Measurements from ENCODE around the gene RBL2. TPM values are rescaled to one million over a fixed set of nuclear protein-coding genes. Genes with fewer than 3 reads are reported as not detected.

The RBL2 gene
- total RNA-seq, 2 experiments from 2014 or later = 48.3 to 49.2 TPM

DNA sequence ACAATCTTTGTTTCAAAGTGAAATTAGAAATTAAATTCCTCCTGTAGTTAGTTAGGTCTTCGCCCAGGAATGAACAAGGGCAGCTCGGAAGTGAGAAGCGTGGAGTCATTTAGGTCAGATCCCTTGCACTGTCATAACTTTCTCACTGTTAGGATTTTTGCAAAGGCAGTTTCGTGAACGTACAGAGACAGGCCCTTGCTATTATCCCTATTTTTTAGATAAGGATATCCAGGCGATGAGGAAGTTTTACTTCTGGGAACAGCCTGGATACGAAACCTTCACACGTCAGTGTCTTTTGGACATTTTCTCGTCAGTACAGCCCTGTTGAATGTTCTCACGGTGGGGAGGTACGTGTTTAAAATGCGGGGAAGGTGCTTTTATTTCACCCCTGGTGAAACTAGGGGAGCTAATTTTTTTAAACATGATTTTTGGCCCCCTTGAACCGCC lies 318 bp upstream of the RBL2 start:
- peaks cover 10% of the 10 kb centered on the region for H3K36me3 Mint-ChIP-seq
- no peaks in the 10 kb centered on the region for H3K27me3 Mint-ChIP-seq
- peaks cover 38% of the 10 kb centered on the region for H3K4me1 Mint-ChIP-seq
- peaks cover 5% of the 10 kb centered on the region for H3K9me3 Mint-ChIP-seq
- H3K4me3 Mint-ChIP-seq = peak overlapping the region; percentile 98
- peak overlapping the region; percentile 89 for H3K27ac Mint-ChIP-seq
- no peak for DNase-seq

DNA sequence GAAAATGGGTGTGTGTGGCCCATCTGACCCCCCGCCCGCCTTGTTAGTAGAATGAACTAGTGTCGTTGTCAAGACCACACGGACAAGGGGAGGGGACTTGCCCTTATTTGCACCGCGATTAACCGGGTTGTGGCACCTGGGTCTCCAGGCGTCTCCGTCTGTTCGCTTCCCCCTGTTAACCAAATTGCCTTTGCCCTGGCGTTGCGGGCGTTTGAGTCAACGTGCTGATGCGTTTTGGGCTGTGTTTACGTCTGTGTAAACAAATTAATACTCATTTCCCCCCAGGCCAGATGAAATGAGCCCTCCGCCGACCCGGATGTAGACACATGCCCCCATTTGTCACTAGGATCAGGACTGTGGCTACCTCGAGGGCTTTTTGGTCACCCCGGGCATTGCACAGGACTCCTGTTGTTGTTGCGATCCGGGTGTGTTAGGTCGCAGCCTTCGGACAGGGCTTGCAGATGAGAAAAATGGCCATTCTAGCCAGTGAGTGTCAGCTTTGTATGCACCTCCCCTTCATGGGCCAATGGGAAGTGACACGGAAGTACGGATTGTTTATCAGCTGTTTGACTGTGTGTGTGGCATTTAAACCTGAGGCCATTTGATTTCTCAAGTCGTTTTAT lies 906 bp downstream of the RBL2 start:
- peak; percentile 53 for DNase-seq
- H3K4me1 Mint-ChIP-seq = peaks cover 45% of the 10 kb centered on the region
- H3K4me3 Mint-ChIP-seq = peak overlapping the region; percentile 98
- H3K36me3 Mint-ChIP-seq = peaks cover 5% of the 10 kb centered on the region
- H3K27me3 Mint-ChIP-seq = no peaks in the 10 kb centered on the region
- peak overlapping the region; percentile 96 for H3K27ac Mint-ChIP-seq
- no peaks in the 10 kb centered on the region for H3K9me3 Mint-ChIP-seq

DNA sequence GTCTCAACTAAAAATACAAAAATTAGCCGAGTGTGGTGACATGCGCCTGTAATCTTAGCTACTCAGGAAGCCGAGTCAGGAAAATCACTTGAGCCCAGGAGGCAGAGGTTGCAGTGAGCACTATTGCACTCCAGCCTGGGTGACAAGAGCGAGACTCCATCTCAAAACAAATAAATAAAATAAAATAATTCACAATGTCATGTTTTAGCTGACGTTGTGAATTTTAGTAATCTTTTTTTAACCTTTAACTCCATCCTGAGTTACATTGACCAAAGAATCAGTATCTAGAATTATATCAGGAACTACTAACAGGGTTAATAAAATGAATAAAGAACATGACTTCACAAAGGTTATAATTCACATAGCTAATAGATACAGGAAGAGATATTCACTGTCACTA lies 5.9 kb downstream of the RBL2 start:
- no peak for DNase-seq
- H3K27ac Mint-ChIP-seq = peak overlapping the region; percentile 29

DNA sequence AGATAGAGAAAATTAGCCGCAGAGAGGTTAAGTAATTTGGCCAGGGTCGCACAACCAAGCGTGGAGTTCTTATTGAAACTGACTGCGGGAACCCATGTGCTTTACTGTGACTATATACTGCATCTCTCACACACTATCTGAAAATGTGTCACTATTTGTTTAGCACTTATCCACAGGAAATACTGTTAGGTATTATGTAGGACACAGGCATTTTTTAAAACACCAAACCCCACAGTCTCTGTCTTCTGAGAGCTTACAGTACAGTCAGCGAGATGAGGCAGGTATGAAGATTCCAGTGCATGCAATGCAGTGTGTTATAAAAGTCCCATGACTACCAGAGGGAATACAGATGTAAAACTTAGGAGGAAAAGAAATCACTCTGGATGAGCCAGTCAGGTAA lies 11.3 kb downstream of the RBL2 start:
- H3K4me3 Mint-ChIP-seq = peak overlapping the region; percentile 0
- H3K36me3 Mint-ChIP-seq = peaks cover 50% of the 10 kb centered on the region
- H3K9me3 Mint-ChIP-seq = no peaks in the 10 kb centered on the region
- peaks cover 38% of the 10 kb centered on the region for H3K4me1 Mint-ChIP-seq
- DNase-seq = no peak
- H3K27ac Mint-ChIP-seq = peak overlapping the region; percentile 80
- H3K27me3 Mint-ChIP-seq = no peaks in the 10 kb centered on the region

More for the DNA sequence above, 5.9 kb downstream of the RBL2 start:
- Mint-ChIP-seq H3K4me3 (no peak overlapping the region), H3K9me3 (no peaks in the 10 kb centered on the region), H3K36me3 (peaks cover 42% of the 10 kb centered on the region), H3K27me3 (no peaks in the 10 kb centered on the region), H3K4me1 (peaks cover 43% of the 10 kb centered on the region)

DNA sequence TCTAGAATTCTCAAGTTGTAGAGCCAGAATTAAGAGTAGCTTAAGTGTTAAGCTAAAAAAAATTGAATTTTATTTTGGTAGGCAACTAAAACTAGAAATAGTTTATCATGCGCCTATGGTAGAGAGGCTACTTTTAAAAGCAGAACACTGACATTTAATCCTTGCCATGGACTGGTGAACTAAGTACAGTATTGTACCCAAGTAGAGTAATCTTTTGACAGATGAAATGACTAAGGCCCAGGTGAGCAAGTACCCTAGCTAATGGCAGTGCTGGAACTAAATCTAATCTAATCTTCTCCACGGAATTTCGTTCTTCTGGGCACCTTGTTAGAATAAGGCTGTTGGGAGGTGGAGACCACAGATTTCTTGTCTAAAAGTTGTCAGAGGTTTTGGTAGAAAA lies 11.8 kb downstream of the RBL2 start:
- Mint-ChIP-seq H3K27me3 (no peaks in the 10 kb centered on the region), H3K36me3 (peaks cover 46% of the 10 kb centered on the region), H3K9me3 (no peaks in the 10 kb centered on the region), H3K4me1 (peaks cover 37% of the 10 kb centered on the region), H3K27ac (peak overlapping the region; percentile 80), H3K4me3 (no peak overlapping the region)
- no peak for DNase-seq

DNA sequence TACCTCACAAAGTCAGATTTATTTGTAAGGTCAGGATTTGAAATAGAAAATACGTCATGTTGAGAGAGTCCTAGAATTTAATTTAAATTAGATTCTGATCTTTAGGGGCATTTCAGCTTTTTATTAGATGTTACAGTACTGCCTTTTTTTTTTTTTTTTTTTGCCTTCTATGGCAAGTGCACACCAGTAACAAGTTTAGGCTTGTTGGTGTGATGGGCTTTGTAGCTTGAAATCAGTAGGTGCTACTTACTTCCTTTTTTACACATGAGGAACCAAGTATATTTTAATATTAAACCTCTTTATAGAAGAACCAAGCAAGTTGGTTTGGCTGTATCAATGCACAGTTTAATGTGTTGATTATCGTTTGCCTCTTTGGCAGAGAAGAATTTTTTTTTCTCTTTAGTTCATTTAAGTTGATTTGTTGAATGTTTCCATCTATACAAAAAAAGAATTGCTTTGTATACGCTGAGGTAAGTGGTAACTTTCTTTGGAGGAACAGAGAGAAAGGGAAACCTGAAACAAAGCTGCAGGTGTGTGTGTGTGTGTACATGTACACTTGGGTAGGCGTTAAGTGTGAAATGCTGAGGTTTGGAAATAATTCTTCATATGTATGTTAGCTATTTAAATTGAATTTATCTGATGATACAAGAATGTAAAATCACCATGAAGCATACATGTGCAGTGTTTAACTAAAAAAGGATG lies 15.7 kb downstream of the RBL2 start:
- Mint-ChIP-seq H3K9me3 (no peaks in the 10 kb centered on the region), H3K27me3 (no peaks in the 10 kb centered on the region), H3K4me3 (peak overlapping the region; percentile 40), H3K36me3 (peaks cover 28% of the 10 kb centered on the region), H3K27ac (peak overlapping the region; percentile 78), H3K4me1 (peaks cover 54% of the 10 kb centered on the region)
- DNase-seq = no peak

DNA sequence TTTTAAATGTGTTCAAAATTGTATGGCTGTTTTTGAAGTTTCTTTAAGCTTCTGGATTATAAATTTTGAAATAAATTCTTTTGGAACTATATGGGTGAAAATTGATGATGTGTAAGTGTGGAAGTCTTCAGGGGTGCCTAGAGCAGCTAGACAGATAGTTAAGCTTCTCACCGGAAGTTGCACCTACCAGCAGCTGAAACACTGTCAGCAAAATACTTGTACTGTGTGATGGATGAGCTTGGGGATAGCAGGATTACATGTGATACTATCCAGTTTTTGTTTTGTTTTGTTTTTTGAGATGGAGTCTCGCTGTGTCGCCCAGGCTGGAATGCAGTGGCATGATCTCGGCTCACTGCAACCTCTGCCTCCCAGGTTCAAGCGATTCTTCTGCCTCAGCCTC lies 19.7 kb downstream of the RBL2 start:
- Mint-ChIP-seq H3K9me3 (no peaks in the 10 kb centered on the region), H3K36me3 (peaks cover 41% of the 10 kb centered on the region), H3K4me3 (peak overlapping the region; percentile 47), H3K4me1 (peaks cover 72% of the 10 kb centered on the region), H3K27ac (peak overlapping the region; percentile 79), H3K27me3 (no peaks in the 10 kb centered on the region)
- DNase-seq = no peak

DNA sequence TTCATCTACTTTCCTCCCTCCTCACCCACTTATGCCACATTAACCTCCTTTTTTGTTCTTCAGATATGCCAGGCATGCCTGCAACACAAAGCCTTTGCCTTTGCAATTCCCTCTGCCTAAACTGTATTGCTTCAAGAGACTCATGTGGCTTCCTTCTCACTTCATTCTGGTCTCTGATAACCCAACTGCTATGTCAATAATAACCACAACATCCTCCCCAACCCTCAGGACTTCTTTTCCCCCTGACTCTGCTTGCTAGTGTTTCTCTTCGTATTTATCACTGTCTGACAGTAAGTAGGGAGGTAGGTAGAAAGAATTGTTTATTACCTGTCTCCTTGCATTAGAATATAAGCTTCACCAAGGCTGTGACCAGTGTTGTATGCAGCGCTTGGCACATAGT lies 22.4 kb downstream of the RBL2 start:
- H3K27ac Mint-ChIP-seq = peak overlapping the region; percentile 85
- no peaks in the 10 kb centered on the region for H3K27me3 Mint-ChIP-seq
- DNase-seq = no peak
- H3K9me3 Mint-ChIP-seq = no peaks in the 10 kb centered on the region
- peak overlapping the region; percentile 73 for H3K4me3 Mint-ChIP-seq
- H3K4me1 Mint-ChIP-seq = peaks cover 79% of the 10 kb centered on the region
- H3K36me3 Mint-ChIP-seq = peaks cover 60% of the 10 kb centered on the region

DNA sequence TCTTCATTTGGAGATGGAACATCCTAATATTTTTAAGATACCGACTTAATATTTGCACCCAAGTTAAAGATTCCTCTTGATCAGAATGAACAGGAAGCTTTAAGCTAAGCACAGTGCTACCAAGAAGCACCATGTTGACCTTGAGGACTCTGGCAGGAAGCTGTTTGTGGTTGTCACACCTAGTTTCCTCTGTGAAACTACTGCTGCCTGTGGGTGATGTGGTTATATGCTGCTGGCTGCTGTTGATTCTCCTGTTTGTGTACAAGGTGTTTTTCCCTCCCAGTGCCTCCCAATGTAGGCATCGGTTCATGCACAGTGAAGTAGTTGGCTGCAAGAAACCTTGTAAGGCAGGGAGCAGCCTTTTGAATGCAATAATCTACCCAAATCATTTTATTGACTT lies 23.4 kb downstream of the RBL2 start:
- Mint-ChIP-seq H3K9me3 (no peaks in the 10 kb centered on the region), H3K27me3 (no peaks in the 10 kb centered on the region), H3K4me3 (peak overlapping the region; percentile 73), H3K27ac (peak overlapping the region; percentile 85), H3K36me3 (peaks cover 65% of the 10 kb centered on the region), H3K4me1 (peaks cover 78% of the 10 kb centered on the region)
- peak; percentile 69 for DNase-seq

DNA sequence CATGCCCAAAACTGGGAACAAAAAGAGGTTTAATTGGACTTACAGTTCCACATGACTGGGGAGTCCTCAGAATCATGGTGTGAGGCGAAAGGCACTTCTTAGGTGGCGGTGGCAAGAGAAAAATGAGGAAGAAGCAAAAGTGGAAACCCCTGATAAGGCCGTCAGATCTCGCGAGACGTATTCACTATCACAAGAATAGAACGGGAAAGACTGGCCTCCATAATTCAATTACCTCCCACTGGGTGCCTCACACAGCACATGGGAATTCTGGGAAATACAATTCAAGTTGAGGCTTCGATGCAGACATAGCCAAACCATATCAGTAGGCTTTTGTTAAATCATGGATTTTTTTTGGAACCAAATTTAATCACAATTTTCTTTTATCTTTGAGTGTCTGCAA lies 24.4 kb downstream of the RBL2 start:
- peak overlapping the region; percentile 79 for H3K27ac Mint-ChIP-seq
- peak overlapping the region; percentile 62 for H3K4me3 Mint-ChIP-seq
- DNase-seq = no peak
- peaks cover 80% of the 10 kb centered on the region for H3K4me1 Mint-ChIP-seq
- peaks cover 67% of the 10 kb centered on the region for H3K36me3 Mint-ChIP-seq
- no peaks in the 10 kb centered on the region for H3K9me3 Mint-ChIP-seq
- no peaks in the 10 kb centered on the region for H3K27me3 Mint-ChIP-seq

DNA sequence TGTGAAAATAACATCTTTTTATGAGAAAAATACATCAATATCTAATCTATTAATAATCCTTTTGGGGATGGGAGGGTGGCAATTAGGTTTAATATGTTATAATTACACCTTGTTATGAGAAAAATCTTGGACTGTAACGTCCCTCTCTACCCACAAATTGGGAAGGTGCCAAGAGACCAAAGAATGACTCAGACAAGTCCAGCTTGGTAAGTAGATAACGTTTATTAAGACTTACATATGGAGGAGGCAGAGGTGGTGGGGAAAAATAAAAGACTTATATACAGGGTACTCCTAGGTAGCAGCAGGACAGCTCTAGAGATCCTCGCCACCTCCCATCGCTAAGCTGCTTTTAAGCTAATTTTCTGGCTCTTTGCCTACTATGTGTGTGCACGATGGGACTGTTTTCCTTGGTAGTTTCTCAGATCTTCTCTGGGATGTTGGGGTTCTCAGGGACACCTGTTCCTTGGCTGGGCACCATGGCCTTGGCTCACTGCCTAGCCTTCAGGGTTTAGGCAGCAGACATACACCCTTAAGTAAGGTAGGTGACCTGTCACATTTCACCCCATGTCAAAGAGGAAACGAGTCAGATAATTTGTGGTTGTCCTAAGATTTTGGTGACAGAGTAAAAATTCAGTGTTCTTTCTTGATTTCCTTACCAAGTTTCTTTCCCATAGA lies 31.5 kb downstream of the RBL2 start:
- Mint-ChIP-seq H3K9me3 (no peaks in the 10 kb centered on the region), H3K27me3 (no peaks in the 10 kb centered on the region), H3K4me1 (peaks cover 32% of the 10 kb centered on the region), H3K27ac (peak overlapping the region; percentile 76), H3K4me3 (no peak overlapping the region), H3K36me3 (peaks cover 36% of the 10 kb centered on the region)
- DNase-seq = no peak

DNA sequence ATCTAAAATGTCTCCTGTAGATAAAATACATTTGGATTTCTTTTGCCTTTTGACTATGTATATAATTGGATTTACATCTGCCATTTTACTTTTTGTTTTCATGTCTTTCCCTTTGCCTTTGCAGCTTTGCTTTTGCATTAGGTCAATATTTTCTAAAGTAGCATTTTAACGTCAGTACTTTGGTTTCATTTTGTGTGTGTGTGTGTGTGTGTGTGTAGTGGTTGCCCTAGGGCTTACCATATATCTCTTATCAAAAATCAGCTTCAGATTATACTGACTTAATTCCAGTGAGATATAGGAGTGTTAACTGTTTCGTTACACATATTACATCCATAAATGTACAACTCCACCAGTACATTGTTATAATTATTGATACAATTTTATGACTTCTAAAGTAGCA lies 42.6 kb downstream of the RBL2 start:
- peaks cover 12% of the 10 kb centered on the region for H3K9me3 Mint-ChIP-seq
- H3K36me3 Mint-ChIP-seq = peaks cover 86% of the 10 kb centered on the region
- no peaks in the 10 kb centered on the region for H3K27me3 Mint-ChIP-seq
- H3K4me3 Mint-ChIP-seq = no peak overlapping the region
- peak overlapping the region; percentile 78 for H3K27ac Mint-ChIP-seq
- DNase-seq = no peak
- H3K4me1 Mint-ChIP-seq = peaks cover 49% of the 10 kb centered on the region

DNA sequence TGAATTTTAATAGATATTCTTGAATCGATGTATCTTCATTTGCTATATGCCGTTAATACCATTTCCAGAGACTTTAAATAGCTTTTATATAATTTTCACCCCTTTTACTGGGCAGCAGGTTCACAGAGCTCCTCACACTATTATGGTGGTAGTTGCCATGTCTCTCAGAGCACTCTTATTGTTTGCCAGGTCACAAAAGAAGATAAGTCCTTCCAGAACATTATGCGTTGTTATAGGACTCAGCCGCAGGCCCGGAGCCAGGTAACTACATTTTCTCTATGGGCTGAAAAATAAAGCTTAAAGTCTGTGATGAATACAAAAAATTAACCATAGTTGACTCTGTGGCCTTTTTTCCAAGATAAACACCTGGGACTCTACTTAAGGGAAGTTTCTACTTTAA lies 44.7 kb downstream of the RBL2 start:
- H3K9me3 Mint-ChIP-seq = peaks cover 17% of the 10 kb centered on the region
- H3K4me1 Mint-ChIP-seq = peaks cover 48% of the 10 kb centered on the region
- H3K4me3 Mint-ChIP-seq = no peak overlapping the region
- H3K27ac Mint-ChIP-seq = no peak overlapping the region
- no peaks in the 10 kb centered on the region for H3K27me3 Mint-ChIP-seq
- peaks cover 86% of the 10 kb centered on the region for H3K36me3 Mint-ChIP-seq
- no peak for DNase-seq

DNA sequence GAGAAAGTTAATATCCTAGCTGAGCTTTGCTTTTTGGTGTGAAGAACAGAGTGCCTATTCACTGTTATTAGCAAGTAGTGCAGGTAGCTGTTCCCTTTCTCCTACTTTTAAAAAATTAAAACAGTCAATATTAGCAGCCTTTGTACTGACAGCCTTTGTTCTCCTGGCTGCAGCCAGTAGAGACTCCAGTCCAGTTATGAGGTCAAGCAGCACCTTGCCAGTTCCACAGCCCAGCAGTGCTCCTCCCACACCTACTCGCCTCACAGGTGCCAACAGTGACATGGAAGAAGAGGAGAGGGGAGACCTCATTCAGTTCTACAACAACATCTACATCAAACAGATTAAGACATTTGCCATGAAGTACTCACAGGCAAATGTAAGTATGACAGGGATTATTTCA lies 46.1 kb downstream of the RBL2 start:
- Mint-ChIP-seq H3K27ac (peak overlapping the region; percentile 54), H3K4me1 (peaks cover 40% of the 10 kb centered on the region), H3K27me3 (no peaks in the 10 kb centered on the region), H3K4me3 (no peak overlapping the region), H3K9me3 (peaks cover 26% of the 10 kb centered on the region), H3K36me3 (peaks cover 87% of the 10 kb centered on the region)
- no peak for DNase-seq

DNA sequence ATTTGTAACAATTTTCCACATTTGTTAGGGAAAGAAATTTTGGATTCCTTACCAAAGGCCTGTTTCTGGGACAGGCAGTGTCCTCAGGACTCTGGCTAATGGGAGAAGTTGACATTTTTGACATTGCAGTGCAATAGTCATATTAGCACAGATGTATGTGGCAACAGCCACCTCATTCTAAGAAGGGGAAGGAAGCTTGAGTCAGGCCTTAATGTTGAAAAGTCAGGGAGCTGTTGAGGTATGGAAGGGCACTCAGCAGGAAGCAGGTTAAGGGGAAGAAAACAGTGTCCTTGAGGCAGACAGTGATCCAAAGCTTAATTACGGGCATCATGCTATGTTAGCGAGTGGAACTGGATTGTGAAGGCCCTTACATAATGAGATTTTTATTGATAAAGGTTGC lies 47.9 kb downstream of the RBL2 start:
- H3K27ac Mint-ChIP-seq = peak overlapping the region; percentile 61
- H3K27me3 Mint-ChIP-seq = no peaks in the 10 kb centered on the region
- peaks cover 25% of the 10 kb centered on the region for H3K4me1 Mint-ChIP-seq
- no peak for DNase-seq
- H3K9me3 Mint-ChIP-seq = peaks cover 32% of the 10 kb centered on the region
- H3K4me3 Mint-ChIP-seq = no peak overlapping the region
- peaks cover 90% of the 10 kb centered on the region for H3K36me3 Mint-ChIP-seq

Data from activated naive CD8-positive, alpha-beta T cell treated with anti-CD3 and anti-CD28 coated beads for 36 hours (primary cell).